ENCODE data around the gene SPANXN4. TPM values are rescaled to one million over a fixed set of nuclear protein-coding genes. Genes with fewer than 3 reads are reported as not detected.

Gene SPANXN4
- total and polyA plus RNA-seq, 2 donors (not counting 1 experiment from before 2014, with no cell fraction given), result not detected

GRCh38 chrX:143047511-143047910 lies 21.8 kb downstream of the SPANXN4 start:
- DNase-seq (no peak), ATAC-seq (ENCODE audit: low read depth) (no peak)
- Histone ChIP-seq H3K4me3 (ENCODE audit: control extremely low read depth in 1 of 5, extremely low read depth in 1 of 5, insufficient read depth in 1 of 5, low read depth in 2 of 5, low read length in 4 of 5) (no peak overlapping the region), H2AFZ (ENCODE audit: insufficient read depth, low read depth, low read length, poor library complexity, severe bottlenecking) (no peak overlapping the region), H3K9ac (ENCODE audit: low read length) (no peak overlapping the region), H3K4me2 (replicated peaks; ENCODE audit: low read depth, low read length, poor library complexity, severe bottlenecking) (no peak overlapping the region), H3K79me2 (ENCODE audit: control insufficient read depth, insufficient read depth, low read length) (no peaks in the 10 kb centered on the region), H3K36me3 (replicated peaks in 1 of 2; ENCODE audit: control extremely low read depth in 1 of 2, control insufficient read depth in 1 of 2, extremely low read depth in 1 of 2, insufficient read depth in 2 of 2, low read length in 1 of 2) (no peaks in the 10 kb centered on the region), H3K9me3 (ENCODE audit: control extremely low read depth in 1 of 3, control insufficient read depth in 2 of 3, insufficient read depth in 1 of 3, low read length in 2 of 3) (no peaks in the 10 kb centered on the region), H3K4me1 (ENCODE audit: control insufficient read depth in 2 of 2, insufficient read depth in 2 of 2, low read length in 2 of 2) (no peaks in the 10 kb centered on the region), H3K27me3 (replicated peaks in 1 of 4; ENCODE audit: control extremely low read depth in 1 of 4, control insufficient read depth in 3 of 4, insufficient read depth in 4 of 4, low read length in 3 of 4) (no peaks in the 10 kb centered on the region), H4K20me1 (ENCODE audit: control insufficient read depth, insufficient read depth, low read length, poor library complexity, severe bottlenecking) (no peaks in the 10 kb centered on the region), H3K27ac (ENCODE audit: low read length in 2 of 2) (no peak overlapping the region)
- Mint-ChIP-seq H3K4me1 (no peaks in the 10 kb centered on the region), H3K27ac (no peak overlapping the region), H3K4me3 (no peak overlapping the region), H3K27me3 (no peaks in the 10 kb centered on the region), H3K9me3 (ENCODE audit: insufficient read depth) (no peaks in the 10 kb centered on the region)
- intact Hi-C loops (cut with micrococcal nuclease), result no loop called here
- no peak for TF ChIP-seq EZH2 (IDR thresholded peaks at IDR 0.05; ENCODE audit: borderline replicate concordance, insufficient read depth, low read depth, low read length, poor library complexity, severe bottlenecking)
- TF ChIP-seq, protein P1, sequence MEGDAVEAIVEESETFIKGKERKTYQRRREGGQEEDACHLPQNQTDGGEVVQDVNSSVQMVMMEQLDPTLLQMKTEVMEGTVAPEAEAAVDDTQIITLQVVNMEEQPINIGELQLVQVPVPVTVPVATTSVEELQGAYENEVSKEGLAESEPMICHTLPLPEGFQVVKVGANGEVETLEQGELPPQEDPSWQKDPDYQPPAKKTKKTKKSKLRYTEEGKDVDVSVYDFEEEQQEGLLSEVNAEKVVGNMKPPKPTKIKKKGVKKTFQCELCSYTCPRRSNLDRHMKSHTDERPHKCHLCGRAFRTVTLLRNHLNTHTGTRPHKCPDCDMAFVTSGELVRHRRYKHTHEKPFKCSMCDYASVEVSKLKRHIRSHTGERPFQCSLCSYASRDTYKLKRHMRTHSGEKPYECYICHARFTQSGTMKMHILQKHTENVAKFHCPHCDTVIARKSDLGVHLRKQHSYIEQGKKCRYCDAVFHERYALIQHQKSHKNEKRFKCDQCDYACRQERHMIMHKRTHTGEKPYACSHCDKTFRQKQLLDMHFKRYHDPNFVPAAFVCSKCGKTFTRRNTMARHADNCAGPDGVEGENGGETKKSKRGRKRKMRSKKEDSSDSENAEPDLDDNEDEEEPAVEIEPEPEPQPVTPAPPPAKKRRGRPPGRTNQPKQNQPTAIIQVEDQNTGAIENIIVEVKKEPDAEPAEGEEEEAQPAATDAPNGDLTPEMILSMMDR (IDR thresholded peaks at IDR 0.05), result no peak
- ChIA-PET POLR2A (no interaction called here), CTCF (no interaction called here)
- no CpG with 5 or more reads among the region's 2 CpGs for WGBS (ENCODE audit: insufficient coverage)

DNA sequence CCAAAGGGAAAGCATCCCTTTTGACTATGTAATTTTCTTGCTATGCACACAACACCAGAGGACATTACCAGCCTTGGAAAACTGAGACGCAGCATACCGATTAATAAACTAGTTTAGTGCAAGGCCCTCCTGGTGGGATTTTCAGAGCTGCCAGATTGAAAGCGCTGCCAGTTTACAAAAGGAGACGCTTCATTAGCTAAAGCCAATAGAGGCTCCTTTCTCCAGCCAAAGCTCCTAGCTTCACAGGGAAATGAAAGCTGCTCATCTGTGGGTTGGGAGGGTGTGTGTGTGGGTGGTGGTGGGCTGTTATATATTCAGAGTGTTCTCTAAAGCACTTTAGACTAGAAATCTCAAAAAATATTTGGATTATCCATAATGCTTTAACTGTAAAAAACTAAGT lies 32.4 kb downstream of the SPANXN4 start:
- H3K4me3 Mint-ChIP-seq, result no peak overlapping the region
- H3K4me1 Mint-ChIP-seq, result no peaks in the 10 kb centered on the region
- Histone ChIP-seq H3K27me3 (replicated peaks in 1 of 4; ENCODE audit: control extremely low read depth in 1 of 4, control insufficient read depth in 3 of 4, insufficient read depth in 4 of 4, low read length in 3 of 4) (no peaks in the 10 kb centered on the region), H3K27ac (ENCODE audit: low read length in 2 of 2) (no peak overlapping the region), H3K36me3 (replicated peaks in 1 of 2; ENCODE audit: control extremely low read depth in 1 of 2, control insufficient read depth in 1 of 2, extremely low read depth in 1 of 2, insufficient read depth in 2 of 2, low read length in 1 of 2) (no peaks in the 10 kb centered on the region), H2AFZ (ENCODE audit: insufficient read depth, low read depth, low read length, poor library complexity, severe bottlenecking) (no peak overlapping the region), H3K9ac (ENCODE audit: low read length) (no peak overlapping the region), H3K4me1 (ENCODE audit: control insufficient read depth in 2 of 2, insufficient read depth in 2 of 2, low read length in 2 of 2) (no peaks in the 10 kb centered on the region), H3K4me2 (replicated peaks; ENCODE audit: low read depth, low read length, poor library complexity, severe bottlenecking) (no peak overlapping the region), H3K4me3 (ENCODE audit: control extremely low read depth in 1 of 5, extremely low read depth in 1 of 5, insufficient read depth in 1 of 5, low read depth in 2 of 5, low read length in 4 of 5) (no peak overlapping the region), H4K20me1 (ENCODE audit: control insufficient read depth, insufficient read depth, low read length, poor library complexity, severe bottlenecking) (no peaks in the 10 kb centered on the region), H3K79me2 (ENCODE audit: control insufficient read depth, insufficient read depth, low read length) (no peaks in the 10 kb centered on the region), H3K9me3 (ENCODE audit: control extremely low read depth in 1 of 3, control insufficient read depth in 2 of 3, insufficient read depth in 1 of 3, low read length in 2 of 3) (no peaks in the 10 kb centered on the region)
- no peaks in the 10 kb centered on the region for H3K27me3 Mint-ChIP-seq
- DNase-seq (no peak), ATAC-seq (ENCODE audit: low read depth) (no peak)
- ChIA-PET POLR2A (no interaction called here), CTCF (no interaction called here)
- intact Hi-C loops (cut with micrococcal nuclease), result no loop called here
- TF ChIP-seq, protein P1 (IDR thresholded peaks at IDR 0.05), result no peak
- no peak for TF ChIP-seq EZH2 (IDR thresholded peaks at IDR 0.05; ENCODE audit: borderline replicate concordance, insufficient read depth, low read depth, low read length, poor library complexity, severe bottlenecking)
- WGBS (ENCODE audit: insufficient coverage), result 90% methylated on average over 2 of the region's 4 CpGs
- no peaks in the 10 kb centered on the region for H3K9me3 Mint-ChIP-seq (ENCODE audit: insufficient read depth)
- H3K27ac Mint-ChIP-seq, result no peak overlapping the region
